IPS-18c (cell line): ENCODE data around the gene FLCN.

Experiments used
- H3K4me3 ChIP-seq: 2 replicates; pipeline ENCODE4 v1.7.0; 2013; ENCODE audit warnings: low read depth, mild to moderate bottlenecking, low read length, moderate library complexity; ENCODE audit not compliant: insufficient read depth
- H3K9me3 ChIP-seq: one replicate; pipeline ENCODE4 v1.6.1; 2013; ENCODE audit warnings: mild to moderate bottlenecking, low read length, moderate library complexity; ENCODE audit not compliant: control insufficient read depth, insufficient read depth

Gene FLCN

GRCh38 chr17:17180741-17181525 lies 56.0 kb downstream of the FLCN start:
- H3K4me3 ChIP-seq = no peak overlapping the region
- no peaks in the 10 kb centered on the region for H3K9me3 ChIP-seq

DNA sequence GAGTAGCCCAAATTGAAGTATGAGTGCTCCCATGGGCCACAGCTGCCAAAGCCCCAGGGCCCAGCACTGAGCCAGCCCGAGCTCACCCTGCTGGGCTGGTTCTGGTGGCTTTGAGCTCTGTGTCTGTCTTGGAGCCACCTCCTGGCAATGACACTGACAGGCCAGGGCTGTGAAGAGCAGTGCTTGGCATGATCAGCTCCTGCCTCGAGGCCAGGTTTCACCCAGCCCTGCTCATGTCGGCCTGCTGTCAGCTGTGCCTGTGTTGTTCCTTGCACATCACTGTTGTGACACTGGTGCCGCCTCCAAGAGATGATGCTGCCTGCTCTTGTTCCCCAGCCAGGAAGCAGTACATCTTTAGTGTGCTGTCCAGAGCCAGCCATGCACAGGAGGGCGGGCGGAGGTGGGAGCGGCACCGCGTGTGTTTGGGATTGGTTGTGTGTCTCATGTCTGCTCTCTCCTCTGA lies 56.8 kb downstream of the FLCN start:
- Histone ChIP-seq H3K4me3 (no peak overlapping the region), H3K9me3 (no peaks in the 10 kb centered on the region)

DNA sequence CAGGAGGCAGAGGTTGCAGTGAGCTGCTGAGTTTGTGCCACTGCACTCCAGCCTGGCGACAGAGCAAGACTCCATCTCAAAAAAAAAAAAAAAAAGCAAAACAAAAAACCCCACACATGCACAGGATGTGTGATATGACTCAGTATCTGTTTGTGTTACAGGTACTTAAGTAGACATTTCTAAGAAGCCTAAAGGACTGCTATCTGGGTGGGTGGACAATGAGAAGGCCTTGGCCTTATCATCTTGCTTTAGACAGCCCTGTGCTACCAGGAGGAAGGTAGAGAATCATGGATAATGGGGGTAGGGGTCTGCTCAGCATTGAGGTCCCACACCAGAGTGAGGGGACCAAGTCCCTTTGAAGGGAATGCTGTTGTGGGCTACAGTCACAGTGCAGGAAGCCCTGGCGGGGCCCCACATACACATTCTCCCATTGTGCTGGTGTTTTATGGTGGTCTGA lies 57.6 kb downstream of the FLCN start:
- Histone ChIP-seq H3K4me3 (no peak overlapping the region), H3K9me3 (no peaks in the 10 kb centered on the region)

DNA sequence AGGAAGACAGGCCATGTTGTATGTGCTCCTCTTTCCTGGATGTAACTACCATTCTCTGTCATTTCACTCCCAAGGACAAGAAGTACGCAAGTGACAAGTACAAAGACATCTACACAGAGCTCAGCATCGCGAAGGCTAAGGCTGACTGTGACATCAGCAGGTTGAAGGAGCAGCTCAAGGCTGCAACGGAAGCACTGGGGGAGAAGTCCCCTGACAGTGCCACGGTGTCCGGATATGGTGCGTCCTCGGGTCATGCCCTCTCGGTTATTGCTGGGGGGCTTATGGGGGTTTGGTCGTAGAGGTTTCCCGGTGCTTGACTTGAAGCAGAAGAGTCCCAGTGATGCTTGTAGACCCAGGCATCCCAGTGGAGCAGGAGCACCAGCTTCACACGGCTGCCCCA lies 59.8 kb downstream of the FLCN start:
- no peak overlapping the region for H3K4me3 ChIP-seq
- H3K9me3 ChIP-seq = no peaks in the 10 kb centered on the region

DNA sequence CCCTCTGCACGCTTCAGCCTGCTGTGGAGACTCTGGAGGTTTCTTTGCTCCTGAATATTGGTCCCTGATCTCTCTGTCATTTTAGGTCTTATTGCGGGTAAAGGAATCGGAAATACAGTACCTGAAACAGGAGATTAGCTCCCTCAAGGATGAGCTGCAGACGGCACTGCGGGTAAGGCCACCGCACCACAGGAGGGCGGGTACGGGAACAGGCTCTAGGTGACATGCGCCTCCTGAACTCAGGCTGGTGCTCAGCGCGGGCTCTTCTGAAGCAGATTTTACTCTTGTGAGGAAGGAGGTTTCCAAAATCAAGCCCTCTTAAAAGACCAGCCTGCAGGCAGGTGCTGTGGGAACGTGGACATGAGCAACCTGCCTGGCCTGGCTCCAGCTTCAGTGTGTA lies 60.6 kb downstream of the FLCN start:
- no peaks in the 10 kb centered on the region for H3K9me3 ChIP-seq
- H3K4me3 ChIP-seq = no peak overlapping the region

DNA sequence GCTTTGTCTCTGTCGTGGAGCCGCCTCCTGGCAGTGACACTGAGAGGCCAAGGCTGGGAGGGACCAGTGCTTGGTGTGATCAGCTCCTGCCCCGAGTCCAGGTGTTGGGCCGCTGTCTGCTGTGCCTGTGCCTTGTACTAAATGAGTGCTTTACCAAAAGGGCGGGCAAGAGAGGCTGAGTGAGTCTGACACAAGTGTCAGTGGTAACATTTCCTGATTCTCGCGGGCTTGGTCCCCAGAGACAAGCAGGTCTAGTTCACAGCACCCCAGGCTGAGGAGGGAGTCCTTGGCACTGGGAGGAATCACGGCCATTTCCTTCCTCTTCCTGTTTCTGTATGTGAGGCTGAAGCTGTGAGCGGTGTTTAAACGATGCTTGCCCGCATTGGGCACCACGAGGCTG lies 61.1 kb downstream of the FLCN start:
- Histone ChIP-seq H3K4me3 (no peak overlapping the region), H3K9me3 (no peaks in the 10 kb centered on the region)

DNA sequence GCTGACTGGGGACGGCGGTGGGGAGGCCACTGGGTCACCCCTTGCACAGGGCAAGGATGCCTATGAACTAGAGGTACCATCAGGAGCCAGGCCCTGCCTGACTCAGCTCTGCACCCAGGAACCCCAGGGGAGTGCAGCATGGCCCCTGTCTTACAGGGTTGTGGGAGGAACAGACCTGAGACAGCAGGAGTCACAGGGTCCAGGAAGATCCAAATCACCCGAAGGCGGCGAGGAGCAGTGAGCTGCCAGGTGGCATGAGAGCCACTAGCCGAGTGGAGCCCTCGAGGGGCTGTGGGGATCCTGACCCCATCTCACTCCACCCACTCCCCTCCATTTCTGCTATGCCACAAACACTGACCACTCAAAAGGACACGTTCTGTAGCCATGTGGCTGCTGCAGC lies 61.6 kb downstream of the FLCN start:
- Histone ChIP-seq H3K4me3 (no peak overlapping the region), H3K9me3 (no peaks in the 10 kb centered on the region)

DNA sequence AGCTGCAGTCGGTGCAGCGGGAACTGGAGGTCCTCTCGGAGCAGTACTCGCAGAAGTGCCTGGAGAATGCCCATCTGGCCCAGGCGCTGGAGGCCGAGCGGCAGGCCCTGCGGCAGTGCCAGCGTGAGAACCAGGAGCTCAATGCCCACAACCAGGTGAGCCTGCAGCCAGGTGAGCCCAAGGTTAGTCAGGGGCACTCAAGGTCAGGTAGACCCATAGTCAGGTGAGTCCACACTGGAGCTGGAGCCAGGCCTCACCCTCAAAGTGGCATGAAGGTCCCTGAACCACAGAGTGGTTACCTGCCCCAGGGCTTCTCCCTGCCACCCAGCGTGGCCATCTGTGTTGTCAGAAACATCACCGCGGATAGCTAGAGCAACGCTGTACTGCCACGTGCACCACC lies 63.0 kb downstream of the FLCN start:
- Histone ChIP-seq H3K9me3 (no peaks in the 10 kb centered on the region), H3K4me3 (no peak overlapping the region)

GRCh38 chr17:17172990-17173389 lies 64.0 kb downstream of the FLCN start:
- no peaks in the 10 kb centered on the region for H3K9me3 ChIP-seq
- H3K4me3 ChIP-seq = no peak overlapping the region

DNA sequence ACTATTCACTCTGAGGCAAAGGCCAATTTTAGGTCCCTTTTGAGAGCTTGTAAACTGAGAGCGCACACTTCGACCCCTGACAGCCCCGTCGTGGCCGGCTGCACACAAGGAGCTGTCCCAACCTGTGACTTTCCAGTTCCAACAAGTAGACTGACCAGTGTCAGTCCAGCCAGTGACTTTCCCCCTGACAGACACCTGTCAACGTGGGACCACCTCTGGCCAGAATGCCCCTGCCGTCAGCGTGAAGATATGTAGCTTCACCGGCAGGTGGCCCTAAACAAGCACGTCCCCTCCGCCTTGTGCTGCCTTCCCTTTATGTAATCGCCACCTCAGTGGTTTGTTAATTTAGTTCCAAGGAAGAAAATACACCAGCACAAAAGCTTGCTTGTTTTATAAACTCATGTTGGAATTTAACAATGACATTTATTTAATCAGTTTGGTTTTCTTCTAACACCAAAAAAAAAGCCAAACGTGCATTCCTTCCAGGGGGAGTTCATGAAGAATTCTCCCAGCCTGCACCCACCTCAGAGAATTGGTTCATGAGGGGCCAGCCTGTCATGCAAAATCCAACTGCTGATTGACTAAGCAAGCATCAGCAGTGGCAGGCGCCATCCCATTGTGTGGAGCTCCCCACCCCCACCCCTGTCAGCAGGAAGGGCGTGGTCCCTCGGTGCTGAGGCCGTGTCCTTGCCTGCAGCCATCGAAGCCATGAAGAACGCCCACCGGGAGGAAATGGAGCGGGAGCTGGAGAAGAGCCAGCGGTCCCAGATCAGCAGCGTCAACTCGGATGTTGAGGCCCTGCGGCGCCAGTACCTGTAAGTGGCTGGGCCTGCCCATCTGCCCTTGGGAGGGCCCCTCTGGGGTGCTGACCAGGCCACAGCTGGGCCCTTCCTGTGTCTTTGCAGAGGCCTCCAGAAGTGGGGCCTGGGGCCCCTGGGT lies 64.7 kb downstream of the FLCN start:
- Histone ChIP-seq H3K9me3 (no peaks in the 10 kb centered on the region), H3K4me3 (no peak overlapping the region)

GRCh38 chr17:17171186-17171585 lies 65.8 kb downstream of the FLCN start:
- Histone ChIP-seq H3K4me3 (no peak overlapping the region), H3K9me3 (no peaks in the 10 kb centered on the region)

DNA sequence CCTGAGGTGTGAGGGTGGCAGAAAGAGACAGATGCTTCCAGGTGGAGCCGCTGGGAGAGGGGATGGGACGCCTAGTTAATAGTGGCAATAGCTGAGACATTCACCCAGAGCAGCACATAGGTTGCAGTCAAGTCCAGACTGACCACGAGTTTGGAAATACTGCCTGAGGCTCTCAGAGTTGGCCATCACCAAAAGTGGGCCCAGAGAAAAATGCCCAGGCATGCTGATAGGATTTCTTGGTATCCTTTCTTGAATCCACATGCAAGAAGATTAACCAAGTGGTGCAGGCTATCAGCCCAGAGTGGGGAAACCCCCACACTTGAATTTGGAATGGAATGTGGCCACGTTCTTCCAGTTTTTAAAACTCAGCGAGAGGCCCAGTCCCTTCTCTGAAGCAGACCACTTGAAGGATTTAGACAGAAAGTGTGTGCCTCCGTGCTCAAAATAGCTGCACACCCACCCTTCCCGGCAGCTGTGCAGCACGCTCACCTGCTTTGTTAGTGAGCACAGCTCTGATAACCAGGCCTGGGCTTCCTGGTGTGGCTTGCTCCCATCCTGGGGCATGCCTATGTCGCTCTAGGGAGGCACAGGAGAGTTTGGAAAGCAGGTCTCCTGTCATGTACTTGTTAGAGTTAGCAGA lies 66.5 kb downstream of the FLCN start:
- no peaks in the 10 kb centered on the region for H3K9me3 ChIP-seq
- no peak overlapping the region for H3K4me3 ChIP-seq

DNA sequence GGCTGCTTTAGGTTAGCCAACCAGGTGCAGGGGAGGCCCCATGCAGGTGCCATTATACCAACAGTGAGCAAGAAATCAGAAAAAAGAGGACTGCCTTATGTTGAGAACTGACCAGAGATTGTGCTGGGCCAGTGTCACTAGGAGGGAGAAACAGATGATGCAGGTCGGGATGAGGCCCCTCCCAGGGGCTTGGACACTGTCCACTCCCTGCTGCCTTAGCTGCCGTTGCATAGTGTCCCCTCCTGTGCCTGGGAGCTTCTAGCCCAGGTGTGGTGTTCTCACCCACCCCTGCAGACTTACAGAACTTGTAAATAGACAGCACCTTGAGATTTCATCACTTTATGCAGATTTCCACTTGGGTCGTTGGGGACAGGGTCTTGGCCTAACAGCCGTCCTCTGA lies 67.6 kb downstream of the FLCN start:
- Histone ChIP-seq H3K4me3 (no peak overlapping the region), H3K9me3 (no peaks in the 10 kb centered on the region)

DNA sequence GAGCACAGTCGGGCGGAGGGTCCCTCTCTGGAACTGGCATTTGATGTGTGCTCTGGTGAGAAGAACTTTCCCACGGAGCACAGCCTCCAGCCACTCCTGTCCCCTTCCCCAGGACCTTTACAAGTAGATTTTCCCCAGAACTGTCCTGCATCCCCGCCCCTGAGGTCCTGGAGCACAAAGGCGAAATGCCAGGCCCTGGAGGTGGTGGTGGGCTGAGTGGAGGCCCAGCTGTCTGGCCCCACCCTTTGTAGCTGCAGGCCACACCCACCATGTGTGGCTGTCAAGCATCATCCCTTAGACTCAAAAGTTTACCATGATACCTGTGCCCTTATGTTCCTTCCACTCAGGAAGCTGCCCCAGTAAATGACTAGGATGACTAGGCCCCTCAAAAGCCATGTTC lies 68.6 kb downstream of the FLCN start:
- no peaks in the 10 kb centered on the region for H3K9me3 ChIP-seq
- H3K4me3 ChIP-seq = no peak overlapping the region

GRCh38 chr17:17167986-17168385 lies 69.0 kb downstream of the FLCN start:
- Histone ChIP-seq H3K4me3 (no peak overlapping the region), H3K9me3 (no peaks in the 10 kb centered on the region)

DNA sequence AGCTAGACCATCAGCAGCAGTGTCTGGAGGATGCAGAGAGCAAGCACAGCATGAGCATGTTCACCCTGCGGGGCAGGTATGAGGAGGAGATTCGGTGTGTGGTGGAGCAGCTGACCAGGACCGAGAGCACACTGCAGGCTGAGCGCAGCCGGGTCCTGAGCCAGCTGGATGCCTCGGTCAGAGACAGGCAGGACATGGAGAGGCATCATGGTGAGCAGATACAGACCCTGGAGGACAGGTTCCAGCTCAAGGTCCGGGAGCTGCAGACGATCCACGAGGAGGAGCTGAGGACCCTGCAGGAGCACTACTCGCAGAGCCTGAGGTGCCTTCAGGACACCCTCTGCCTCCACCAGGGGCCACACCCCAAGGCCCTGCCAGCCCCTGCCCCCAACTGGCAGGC lies 69.6 kb downstream of the FLCN start:
- Histone ChIP-seq H3K9me3 (no peaks in the 10 kb centered on the region), H3K4me3 (no peak overlapping the region)

DNA sequence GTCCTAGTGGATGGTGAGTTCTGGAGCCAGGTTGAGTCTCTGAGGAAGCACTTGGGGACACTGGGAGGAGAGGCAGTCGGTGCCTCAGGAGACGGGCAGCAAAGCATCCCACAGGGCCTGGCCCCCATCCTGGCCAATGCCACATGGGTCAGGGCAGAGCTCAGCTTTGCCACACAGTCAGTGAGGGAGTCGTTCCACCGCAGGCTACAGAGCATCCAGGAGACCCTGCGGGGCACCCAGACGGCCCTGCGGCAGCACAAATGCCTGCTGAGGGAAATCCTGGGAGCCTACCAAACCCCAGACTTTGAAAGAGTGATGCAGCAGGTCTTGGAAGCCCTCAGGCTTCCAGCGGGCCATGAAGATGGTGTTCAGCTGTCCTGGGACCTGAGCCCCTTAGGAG lies 70.5 kb downstream of the FLCN start:
- H3K9me3 ChIP-seq = no peaks in the 10 kb centered on the region
- no peak overlapping the region for H3K4me3 ChIP-seq
